ENCODE data around the gene RANBP17. TPM values are rescaled to one million over a fixed set of nuclear protein-coding genes. Genes with fewer than 3 reads are reported as not detected.

Gene RANBP17
- total RNA-seq, 1 donor from 2014 or later, result 15.7 TPM

GRCh38 chr5:171342362-171343111 lies 480.7 kb downstream of the RANBP17 start:
- peak; percentile 81 for TF ChIP-seq CTCF (IDR thresholded peaks at IDR 0.05)
- Mint-ChIP-seq H3K36me3 (ENCODE audit: unreplicated experiment) (no peaks in the 10 kb centered on the region), H3K4me3 (ENCODE audit: unreplicated experiment) (no peak overlapping the region), H3K27ac (ENCODE audit: unreplicated experiment) (no peak overlapping the region), H3K27me3 (ENCODE audit: unreplicated experiment) (peaks cover 19% of the 10 kb centered on the region), H3K9me3 (ENCODE audit: unreplicated experiment) (no peaks in the 10 kb centered on the region), H3K4me1 (ENCODE audit: unreplicated experiment) (peaks cover 2% of the 10 kb centered on the region)
- no peak for DNase-seq (ENCODE audit: extremely low spot score, unreplicated experiment)

GRCh38 chr5:171344936-171345608 lies 483.3 kb downstream of the RANBP17 start:
- no peak overlapping the region for H3K4me3 Mint-ChIP-seq (ENCODE audit: unreplicated experiment)
- DNase-seq (ENCODE audit: extremely low spot score, unreplicated experiment), result no peak
- H3K36me3 Mint-ChIP-seq (ENCODE audit: unreplicated experiment), result no peaks in the 10 kb centered on the region
- peaks cover 14% of the 10 kb centered on the region for H3K27me3 Mint-ChIP-seq (ENCODE audit: unreplicated experiment)
- H3K9me3 Mint-ChIP-seq (ENCODE audit: unreplicated experiment), result no peaks in the 10 kb centered on the region
- H3K27ac Mint-ChIP-seq (ENCODE audit: unreplicated experiment), result no peak overlapping the region
- no peak for TF ChIP-seq CTCF (IDR thresholded peaks at IDR 0.05)
- H3K4me1 Mint-ChIP-seq (ENCODE audit: unreplicated experiment), result peaks cover 2% of the 10 kb centered on the region

Other genes starting within 250 kb of the RANBP17 start
- not detected in 2 replicates for gene GABRP, start 78.3 kb upstream of the RANBP17 start, total RNA-seq

Measured in osteocyte (in vitro differentiated cells).